PC-9 (cell line): ENCODE results near the gene PDS5B. TPM values are rescaled to one million over a fixed set of nuclear protein-coding genes. Genes with fewer than 3 reads are reported as not detected.

ENCODE experiments used
- BruUV-seq: library from RNA; stranded (reverse); fragments of 400-500 nt; replicated peaks from 2 replicates; lab custom pipeline; 2021; lab: Mats Ljungman, UMichigan
- CTCF ChIA-PET: fragments of 300-600 bp; sonication (Branson Sonifier 250); formaldehyde crosslinking; loops from one replicate; lab custom pipeline; 2022; ENCODE audit warnings: antibody characterized with exemption; lab: Charles Lee
- POLR2A ChIA-PET: fragments of 300-600 bp; sonication (Branson Sonifier 250); formaldehyde crosslinking; loops from one replicate; lab custom pipeline; 2022; ENCODE audit warnings: antibody characterized with exemption; ENCODE audit not compliant: unreplicated experiment; lab: Charles Lee
- DNase-seq, 2 experiments: peaks; one replicate each; pipeline versions ENCODE4 v3.0.0 to v3.0.0-alpha.2; 2015 to 2022; ENCODE audit warnings: mixed read lengths in 1 of 2
- H2AFZ ChIP-seq: fragments of 200-600 bp; sonication (generic); 2 replicates; pipeline ENCODE4 v1.8.1; 2017; ENCODE audit warnings: antibody characterized with exemption
- H3F3A ChIP-seq: fragments of 200-600 bp; sonication (generic); 2 replicates; pipeline ENCODE4 v1.8.1; 2017; ENCODE audit warnings: antibody characterized with exemption, mild to moderate bottlenecking, low read depth; ENCODE audit not compliant: insufficient read depth
- H3K27ac ChIP-seq: fragments of 200-600 bp; sonication (generic); 2 replicates; pipeline ENCODE4 v1.6.1; 2016; ENCODE audit warnings: mixed run types
- H3K27me3 ChIP-seq: fragments of 200-600 bp; sonication (generic); 2 replicates; pipeline ENCODE4 v1.6.1; 2016; ENCODE audit warnings: low read depth, mixed run types; ENCODE audit not compliant: insufficient read depth
- H3K36me3 ChIP-seq: fragments of 200-600 bp; sonication (generic); 2 replicates; pipeline ENCODE4 v1.6.1; 2016; ENCODE audit warnings: low read depth, mixed run types
- H3K4me1 ChIP-seq: fragments of 200-600 bp; sonication (generic); replicated peaks from 2 replicates; pipeline ENCODE4 v1.6.1; 2016; ENCODE audit warnings: mixed run types; ENCODE audit not compliant: insufficient read depth
- H3K4me2 ChIP-seq: fragments of 200-600 bp; sonication (generic); 2 replicates; pipeline ENCODE4 v1.6.1; 2017; ENCODE audit warnings: mixed run types
- H3K4me3 ChIP-seq: fragments of 200-600 bp; sonication (generic); 2 replicates; pipeline ENCODE4 v1.6.1; 2016; ENCODE audit warnings: mixed run types
- H3K79me2 ChIP-seq: fragments of 200-600 bp; sonication (generic); 2 replicates; pipeline ENCODE4 v1.6.1; 2017; ENCODE audit warnings: low read depth, mixed run types
- H3K9me2 ChIP-seq: fragments of 200-600 bp; sonication (generic); 2 replicates; pipeline ENCODE4 v1.8.1; 2017; ENCODE audit warnings: mild to moderate bottlenecking; ENCODE audit not compliant: insufficient read depth
- H3K9me3 ChIP-seq: fragments of 200-600 bp; sonication (generic); 2 replicates; pipeline ENCODE4 v1.8.1; 2016; ENCODE audit warnings: low read depth; ENCODE audit not compliant: insufficient read depth
- H4K20me1 ChIP-seq: fragments of 200-600 bp; sonication (generic); 2 replicates; pipeline ENCODE4 v1.8.1; 2017; ENCODE audit not compliant: insufficient read depth
- CTCF ChIP-seq: fragments of 200-600 bp; sonication (generic); conservative IDR thresholded peaks from 2 replicates; pipeline ENCODE4 v1.6.1; 2017; ENCODE audit warnings: mixed run types, antibody characterized with exemption, mild to moderate bottlenecking, moderate library complexity
- EZH2 ChIP-seq: fragments of 200-600 bp; sonication (generic); IDR thresholded peaks from 2 replicates; pipeline ENCODE4 v1.8.0; 2017; ENCODE audit warnings: antibody characterized with exemption, low read depth
- intact Hi-C: fragments of 100-400 bp; cut with micrococcal nuclease; formaldehyde crosslinking; loops from one replicate; pipeline ENCODE4 v1.10.0; 2022; ENCODE audit not compliant: unreplicated experiment
- total RNA-seq: library from RNA; stranded (reverse); gene quantifications from 2 replicates; pipeline ENCODE4 v1.2.3, GENCODE V29; 2021

Gene PDS5B
- total RNA-seq, 1 experiment from 2014 or later = 37.6 TPM

GRCh38 chr13:32682130-32682529 is 95.9 kb downstream of the PDS5B start:
- DNase-seq = no peak
- TF ChIP-seq EZH2 (no peak), CTCF (no peak)
- Histone ChIP-seq H3K36me3 (peaks cover 6% of the 10 kb centered on the region), H3K4me1 (no peaks in the 10 kb centered on the region), H3K27me3 (no peaks in the 10 kb centered on the region), H3K27ac (no peak overlapping the region), H2AFZ (no peak overlapping the region), H3K4me2 (no peak overlapping the region), H3K4me3 (no peak overlapping the region), H3K9me2 (no peaks in the 10 kb centered on the region), H3F3A (no peaks in the 10 kb centered on the region; the same call in 1 of the 2 replicates), H4K20me1 (no peaks in the 10 kb centered on the region), H3K9me3 (no peaks in the 10 kb centered on the region), H3K79me2 (0 out of 2 replicates have a peak, but pooled peaks cover 4% of the 10 kb centered on the region)
- intact Hi-C loops = no loop called here
- POLR2A ChIA-PET = no interaction called here
- BruUV-seq = no TSS peak
- CTCF ChIA-PET = no interaction called here

- no peak for DNase-seq
- no TSS peak for BruUV-seq
- Histone ChIP-seq H3K4me3 (no peak overlapping the region), H2AFZ (no peak overlapping the region), H4K20me1 (no peaks in the 10 kb centered on the region), H3K9me3 (no peaks in the 10 kb centered on the region), H3K27me3 (no peaks in the 10 kb centered on the region), H3F3A (no peaks in the 10 kb centered on the region; the same call in 1 of the 2 replicates), H3K9me2 (no peaks in the 10 kb centered on the region), H3K36me3 (peaks cover 5% of the 10 kb centered on the region), H3K27ac (no peak overlapping the region), H3K4me1 (no peaks in the 10 kb centered on the region), H3K79me2 (0 out of 2 replicates have a peak, but pooled peaks cover 4% of the 10 kb centered on the region), H3K4me2 (no peak overlapping the region)
- TF ChIP-seq EZH2 (no peak), CTCF (no peak)
- intact Hi-C loops = no loop called here
- POLR2A ChIA-PET = no interaction called here
- CTCF ChIA-PET = no interaction called here
Observed at GRCh38 chr13:32682740-32683139, 96.5 kb downstream of the PDS5B start.

GRCh38 chr13:32687275-32687674 is 101.0 kb downstream of the PDS5B start:
- Histone ChIP-seq H3K4me3 (no peak overlapping the region), H3K27ac (no peak overlapping the region), H3K79me2 (no peaks in the 10 kb centered on the region), H3K9me2 (no peaks in the 10 kb centered on the region), H3K36me3 (peaks cover 7% of the 10 kb centered on the region; the same call in 1 of the 2 replicates), H3K9me3 (no peaks in the 10 kb centered on the region), H3K4me1 (no peaks in the 10 kb centered on the region), H4K20me1 (0 out of 2 replicates have a peak, but pooled peaks cover 2% of the 10 kb centered on the region), H2AFZ (no peak overlapping the region), H3K4me2 (no peak overlapping the region), H3K27me3 (no peaks in the 10 kb centered on the region), H3F3A (no peaks in the 10 kb centered on the region; the same call in 1 of the 2 replicates)
- TF ChIP-seq CTCF = no peak
- TF ChIP-seq EZH2 = no peak
- BruUV-seq = no TSS peak
- CTCF ChIA-PET = no interaction called here
- intact Hi-C loops = no loop called here
- POLR2A ChIA-PET = no interaction called here
- DNase-seq = no peak
